Neural cell (in vitro differentiated cells): ENCODE data around the gene COL6A3. TPM values are rescaled to one million over a fixed set of nuclear protein-coding genes. Genes with fewer than 3 reads are reported as not detected.

ENCODE experiments used
- H2AFZ ChIP-seq: fragments of 200-600, 300-800 bp; sonication (generic), shearing (Covaris generic); 2 replicates; pipeline ENCODE4 v1.6.0; 2014; ENCODE audit warnings: low read depth, mild to moderate bottlenecking, antibody characterized with exemption, low read length, moderate library complexity
- H3F3A ChIP-seq: fragments of 200-600 bp; shearing (Covaris generic); 2 replicates; pipeline ENCODE4 v1.6.1; 2016; ENCODE audit warnings: mild to moderate bottlenecking, moderate library complexity, mixed read lengths, antibody characterized with exemption, low read length; ENCODE audit not compliant: insufficient read depth, poor library complexity, severe bottlenecking
- H3K27ac ChIP-seq: fragments of 200-600, 300-800 bp; sonication (generic), shearing (Covaris generic); 2 replicates; pipeline ENCODE4 v1.5.1; 2014; ENCODE audit warnings: mild to moderate bottlenecking, low read length, moderate library complexity
- H3K27me3 ChIP-seq: fragments of 300-800, 200-600 bp; sonication (generic), shearing (Covaris generic); 2 replicates; pipeline ENCODE4 v1.6.0; 2014; ENCODE audit warnings: mild to moderate bottlenecking, low read depth, low read length, moderate library complexity; ENCODE audit not compliant: insufficient read depth
- H3K36me3 ChIP-seq: fragments of 300-800, 200-600 bp; sonication (generic), shearing (Covaris generic); 2 replicates; pipeline ENCODE4 v1.5.1; 2014; ENCODE audit warnings: mild to moderate bottlenecking, antibody characterized with exemption, low read length, moderate library complexity; ENCODE audit not compliant: insufficient read depth
- H3K4me2 ChIP-seq: fragments of 300-800, 200-600 bp; sonication (generic), shearing (Covaris generic); 2 replicates; pipeline ENCODE4 v1.6.0; 2014; ENCODE audit warnings: mild to moderate bottlenecking, low read length
- H3K4me3 ChIP-seq: fragments of 300-800, 200-600 bp; sonication (generic), shearing (Covaris generic); 2 replicates; pipeline ENCODE4 v1.5.1; 2014; ENCODE audit warnings: mild to moderate bottlenecking, low read length, moderate library complexity
- H3K79me2 ChIP-seq: fragments of 200-600 bp; shearing (Covaris generic); replicated peaks from 2 replicates; pipeline ENCODE4 v1.6.0; 2014; ENCODE audit warnings: mild to moderate bottlenecking, low read length, moderate library complexity; ENCODE audit not compliant: insufficient read depth
- H3K9ac ChIP-seq: fragments of 300-800, 200-600 bp; sonication (generic), shearing (Covaris generic); 2 replicates; pipeline ENCODE4 v1.6.1; 2016; ENCODE audit warnings: mild to moderate bottlenecking, low read length, mixed read lengths
- H3K9me2 ChIP-seq: fragments of 200-600 bp; shearing (Covaris generic); 2 replicates; pipeline ENCODE4 v1.6.1; 2016; ENCODE audit warnings: mild to moderate bottlenecking, low read length, mixed read lengths; ENCODE audit not compliant: insufficient read depth
- H3K9me3 ChIP-seq: fragments of 200-600, 300-800 bp; sonication (generic), shearing (Covaris generic); 2 replicates; pipeline ENCODE4 v1.6.1; 2016; ENCODE audit warnings: mild to moderate bottlenecking, mixed run types, low read length, moderate library complexity, mixed read lengths
- H4K20me1 ChIP-seq: fragments of 200-600 bp; shearing (Covaris generic); 2 replicates; pipeline ENCODE4 v1.6.1; 2016; ENCODE audit warnings: mild to moderate bottlenecking, mixed run types; ENCODE audit not compliant: insufficient read depth
- EP300 ChIP-seq: fragments of 450-650 bp; conservative IDR thresholded peaks from 2 replicates; pipeline ENCODE4 v1.6.1; 2014; ENCODE audit warnings: antibody characterized with exemption, mild to moderate bottlenecking, moderate library complexity; ENCODE audit not compliant: poor library complexity, severe bottlenecking
- EZH2 ChIP-seq: fragments of 200-600, 300-800 bp; shearing (Covaris generic), sonication (generic); IDR thresholded peaks from 2 replicates; pipeline ENCODE4 v1.6.1; 2014; ENCODE audit warnings: antibody characterized with exemption, low read length, borderline replicate concordance, mild to moderate bottlenecking; ENCODE audit not compliant: insufficient read depth, poor library complexity, severe bottlenecking
- MXI1 ChIP-seq: fragments of 450-650 bp; conservative IDR thresholded peaks from 2 replicates; pipeline ENCODE4 v1.6.1; 2014; ENCODE audit warnings: antibody characterized with exemption, mild to moderate bottlenecking; ENCODE audit not compliant: poor library complexity, severe bottlenecking
- POLR2AphosphoS5 ChIP-seq: IDR thresholded peaks from 2 replicates; pipeline ENCODE4 v1.6.1; 2012
- RAD21 ChIP-seq: fragments of 450-650 bp; conservative IDR thresholded peaks from 2 replicates; pipeline ENCODE4 v1.6.1; 2014; ENCODE audit warnings: antibody characterized with exemption, mild to moderate bottlenecking, moderate library complexity
- REST ChIP-seq: IDR thresholded peaks from 2 replicates; pipeline ENCODE4 v1.6.1; 2012; ENCODE audit warnings: borderline replicate concordance
- SMC3 ChIP-seq: fragments of 450-650 bp; conservative IDR thresholded peaks from 2 replicates; pipeline ENCODE4 v1.6.1; 2014; ENCODE audit warnings: antibody characterized with exemption, mild to moderate bottlenecking, moderate library complexity; ENCODE audit not compliant: poor library complexity
- TAF1 ChIP-seq: IDR thresholded peaks from 2 replicates; pipeline ENCODE4 v1.6.1; 2012; ENCODE audit warnings: low read depth
- polyA plus RNA-seq: library from polyadenylated mRNA; depleted of rRNA; stranded (reverse); fragments of >200 nt; gene quantifications from 2 replicates; pipeline ENCODE4 v1.2.3, GENCODE V29; 2014
- TF ChIP-seq, protein P1 (sequence below): fragments of 450-650 bp; IDR thresholded peaks from 2 replicates; pipeline ENCODE4 v1.5.1; 2014; ENCODE audit warnings: antibody characterized with exemption, mild to moderate bottlenecking, moderate library complexity; ENCODE audit not compliant: poor library complexity, severe bottlenecking

COL6A3 gene
- polyA plus RNA-seq, 1 donor from 2014 or later: 0.05 TPM

- H4K20me1 ChIP-seq: no peaks in the 10 kb centered on the region
- no peaks in the 10 kb centered on the region for H3K9me3 ChIP-seq
- H3K27me3 ChIP-seq: no peaks in the 10 kb centered on the region
- H3K27ac ChIP-seq: no peak overlapping the region
- TF ChIP-seq EP300: no peak
- no peak for TF ChIP-seq POLR2AphosphoS5
- TF ChIP-seq RAD21: no peak
- TF ChIP-seq EZH2: no peak
- no peak for TF ChIP-seq MXI1
- no peak for TF ChIP-seq REST
- TF ChIP-seq, protein P1, sequence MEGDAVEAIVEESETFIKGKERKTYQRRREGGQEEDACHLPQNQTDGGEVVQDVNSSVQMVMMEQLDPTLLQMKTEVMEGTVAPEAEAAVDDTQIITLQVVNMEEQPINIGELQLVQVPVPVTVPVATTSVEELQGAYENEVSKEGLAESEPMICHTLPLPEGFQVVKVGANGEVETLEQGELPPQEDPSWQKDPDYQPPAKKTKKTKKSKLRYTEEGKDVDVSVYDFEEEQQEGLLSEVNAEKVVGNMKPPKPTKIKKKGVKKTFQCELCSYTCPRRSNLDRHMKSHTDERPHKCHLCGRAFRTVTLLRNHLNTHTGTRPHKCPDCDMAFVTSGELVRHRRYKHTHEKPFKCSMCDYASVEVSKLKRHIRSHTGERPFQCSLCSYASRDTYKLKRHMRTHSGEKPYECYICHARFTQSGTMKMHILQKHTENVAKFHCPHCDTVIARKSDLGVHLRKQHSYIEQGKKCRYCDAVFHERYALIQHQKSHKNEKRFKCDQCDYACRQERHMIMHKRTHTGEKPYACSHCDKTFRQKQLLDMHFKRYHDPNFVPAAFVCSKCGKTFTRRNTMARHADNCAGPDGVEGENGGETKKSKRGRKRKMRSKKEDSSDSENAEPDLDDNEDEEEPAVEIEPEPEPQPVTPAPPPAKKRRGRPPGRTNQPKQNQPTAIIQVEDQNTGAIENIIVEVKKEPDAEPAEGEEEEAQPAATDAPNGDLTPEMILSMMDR: no peak
- no peak for TF ChIP-seq SMC3
- TF ChIP-seq TAF1: no peak
- no peaks in the 10 kb centered on the region for H3K36me3 ChIP-seq
- H3K9ac ChIP-seq: no peak overlapping the region
- H3F3A ChIP-seq: no peaks in the 10 kb centered on the region
- no peak overlapping the region for H3K4me2 ChIP-seq
- H2AFZ ChIP-seq: no peak overlapping the region
- H3K4me3 ChIP-seq: no peak overlapping the region
- H3K79me2 ChIP-seq: no peaks in the 10 kb centered on the region
- no peaks in the 10 kb centered on the region for H3K9me2 ChIP-seq
Observed at GRCh38 chr2:237378650-237379049, 35.3 kb downstream of the COL6A3 start.

GRCh38 chr2:237374284-237375060, 39.5 kb downstream of the COL6A3 start:
- H3K27me3 ChIP-seq: no peaks in the 10 kb centered on the region
- no peaks in the 10 kb centered on the region for H3K9me3 ChIP-seq
- H3K9me2 ChIP-seq: no peaks in the 10 kb centered on the region
- no peak overlapping the region for H3K4me3 ChIP-seq
- no peaks in the 10 kb centered on the region for H4K20me1 ChIP-seq
- no peaks in the 10 kb centered on the region for H3F3A ChIP-seq
- H3K4me2 ChIP-seq: no peak overlapping the region
- no peak overlapping the region for H3K27ac ChIP-seq
- no peaks in the 10 kb centered on the region for H3K79me2 ChIP-seq
- H3K36me3 ChIP-seq: no peaks in the 10 kb centered on the region
- no peak overlapping the region for H3K9ac ChIP-seq
- TF ChIP-seq REST (no peak), MXI1 (no peak), SMC3 (no peak), EP300 (no peak), TAF1 (no peak), EZH2 (no peak), POLR2AphosphoS5 (no peak), RAD21 (no peak)
- TF ChIP-seq, protein P1: no peak
- H2AFZ ChIP-seq: no peak overlapping the region
